ENCODE data around the gene TBC1D23. TPM values are rescaled to one million over a fixed set of nuclear protein-coding genes. Genes with fewer than 3 reads are reported as not detected.

The TBC1D23 gene
- total and polyA plus RNA-seq, 2 of the 13 experiments (the other 11 are each of a cell fraction or from before 2014, with no cell fraction given) = 28.7 to 35.4 TPM

GRCh38 chr3:100333051-100333450 lies 72.3 kb downstream of the TBC1D23 start:
- FAIRE-seq = no peak
- POLR2A ChIA-PET = interaction anchor here (4.6 kb wide), 1 partner anchor 69 kb away, joined by 29 read pairs; the partner anchor contains the start of genes LNP1 and TOMM70
- no peak for DNase-seq (ENCODE audit: low spot score)
- Histone ChIP-seq H3K4me1 (ENCODE audit: insufficient read depth, low read length) (peaks cover 51% of the 10 kb centered on the region), H3K79me2 (ENCODE audit: insufficient read depth, low read length) (no peaks in the 10 kb centered on the region), H3K9ac (ENCODE audit: insufficient read depth, low read depth, low read length) (no peak overlapping the region), H3K4me3 (replicated peaks in 1 of 3; ENCODE audit: insufficient read depth in 1 of 3, low read depth in 2 of 3, low read length in 3 of 3) (no peak overlapping the region), H4K20me1 (ENCODE audit: insufficient read depth, low read length) (no peaks in the 10 kb centered on the region), H3K36me3 (replicated peaks in 1 of 2; ENCODE audit: control insufficient read depth in 1 of 2, insufficient read depth in 2 of 2, low read length in 2 of 2) (no peaks in the 10 kb centered on the region), H3K9me3 (ENCODE audit: low read length) (no peaks in the 10 kb centered on the region), H3K27ac (ENCODE audit: extremely low read length, insufficient read depth, low read length) (no peak overlapping the region), H2AFZ (ENCODE audit: low read length) (no peak overlapping the region), H3K27me3 (ENCODE audit: control insufficient read depth in 1 of 2, insufficient read depth in 2 of 2, low read length in 2 of 2) (no peaks in the 10 kb centered on the region), H3K4me2 (ENCODE audit: low read depth, low read length) (no peak overlapping the region)
- no TSS peak for BruUV-seq (replicated peaks)
- intact Hi-C loops (cut with micrococcal nuclease; ENCODE audit: unreplicated experiment) (no loop called here), in situ Hi-C loops (cut with HindIII; ENCODE audit: extremely low pct_ligation_motif_present, low pct_unique_long_range_greater_than_20kb) (no loop called here)
- CTCF ChIA-PET (ENCODE audit: low intra/inter-chr PET ratio, low total read pairs) = no interaction called here
- ATAC-seq = no peak
- no peak for TF ChIP-seq RFXANK (CRISPR knock-in tag; IDR thresholded peaks at IDR 0.05)
- TF ChIP-seq ARID5B (CRISPR knock-in tag; IDR thresholded peaks at IDR 0.05) = no peak
- no peak for TF ChIP-seq ZNF644 (CRISPR knock-in tag; IDR thresholded peaks at IDR 0.05; ENCODE audit: low read depth)
- no peak for TF ChIP-seq KLF11 (CRISPR knock-in tag; IDR thresholded peaks at IDR 0.05)
- TF ChIP-seq HNF4A (CRISPR knock-in tag; IDR thresholded peaks at IDR 0.05) = no peak
- no peak for TF ChIP-seq NR2C2 (CRISPR knock-in tag; IDR thresholded peaks at IDR 0.05; ENCODE audit: borderline replicate concordance)
- no peak for TF ChIP-seq SMARCE1 (IDR thresholded peaks at IDR 0.05; ENCODE audit: borderline replicate concordance)
- TF ChIP-seq IRF1 (CRISPR knock-in tag; IDR thresholded peaks at IDR 0.05; ENCODE audit: low read depth) = no peak
- no peak for TF ChIP-seq ZNF451 (CRISPR knock-in tag; IDR thresholded peaks at IDR 0.05)
- TF ChIP-seq ZSCAN29 (CRISPR knock-in tag; conservative IDR thresholded peaks at IDR 0.05) = no peak
- no peak for TF ChIP-seq HOMEZ (CRISPR knock-in tag; IDR thresholded peaks at IDR 0.05; ENCODE audit: low read depth)
- no peak for TF ChIP-seq SOX13 (IDR thresholded peaks at IDR 0.05)
- TF ChIP-seq SOX13 (CRISPR knock-in tag; conservative IDR thresholded peaks at IDR 0.05 in 1 of 2, IDR thresholded peaks at IDR 0.05 in 1 of 2) = no peak
- no peak for TF ChIP-seq ZNF256 (CRISPR knock-in tag; conservative IDR thresholded peaks at IDR 0.05)
- TF ChIP-seq ZNF383 (CRISPR knock-in tag; IDR thresholded peaks at IDR 0.05; ENCODE audit: borderline replicate concordance) = no peak
- TF ChIP-seq CHD4 (IDR thresholded peaks at IDR 0.05; ENCODE audit: borderline replicate concordance, low read length) = no peak
- TF ChIP-seq DNMT3B (CRISPR knock-in tag; conservative IDR thresholded peaks at IDR 0.05) = no peak
- no peak for TF ChIP-seq KDM2A (CRISPR knock-in tag; IDR thresholded peaks at IDR 0.05; ENCODE audit: borderline replicate concordance, low read depth)
- no peak for TF ChIP-seq ZNF205 (CRISPR knock-in tag; IDR thresholded peaks at IDR 0.05)
- no peak for TF ChIP-seq RBM39 (IDR thresholded peaks at IDR 0.05; ENCODE audit: low read depth, low read length, poor library complexity, severe bottlenecking)
- TF ChIP-seq KDM1A (CRISPR knock-in tag; IDR thresholded peaks at IDR 0.05) = no peak

Data from HepG2 (cell line).